ENCODE data around the gene HERPUD2.
"Not testable (repeated sequence)": the region's sequence is repeated elsewhere in the genome, so short reads cannot be mapped to it uniquely, and the experiment has no call there.

HERPUD2 gene

GRCh38 chr7:35605760-35606159 is 89.2 kb downstream of the HERPUD2 start:
- no peak for DNase-seq (ENCODE audit: low spot score)

GRCh38 chr7:35604595-35604994 is 90.3 kb downstream of the HERPUD2 start:
- DNase-seq (ENCODE audit: low spot score) = no peak

GRCh38 chr7:35599645-35600044 is 95.3 kb downstream of the HERPUD2 start:
- DNase-seq (ENCODE audit: low spot score) = no peak

GRCh38 chr7:35599061-35599460 is 95.9 kb downstream of the HERPUD2 start:
- no peak for DNase-seq (ENCODE audit: low spot score)

GRCh38 chr7:35596061-35596460 is 98.9 kb downstream of the HERPUD2 start:
- no peak for DNase-seq (ENCODE audit: low spot score)

- DNase-seq (ENCODE audit: low spot score) = peak; percentile 7
These were observed 101.0 kb downstream of the HERPUD2 start for GRCh38 chr7:35593899-35594298.

- no peak for DNase-seq (ENCODE audit: low spot score)
These were observed 106.3 kb downstream of the HERPUD2 start for GRCh38 chr7:35588647-35589046.

- no peak for DNase-seq (ENCODE audit: low spot score)
These were observed 109.9 kb downstream of the HERPUD2 start for GRCh38 chr7:35584990-35585389.

GRCh38 chr7:35584533-35584932 is 110.4 kb downstream of the HERPUD2 start:
- DNase-seq (ENCODE audit: low spot score) = not testable (repeated sequence)
